KMS-11 (cell line): ENCODE results near the gene C12orf42.

Source experiments
- H2AFZ ChIP-seq: fragments of 200-600 bp; sonication (generic); 2 replicates; pipeline ENCODE4 v1.6.1; 2016; ENCODE audit warnings: antibody characterized with exemption, mixed run types, low read depth
- H3K27ac ChIP-seq: fragments of 200-600 bp; sonication (generic); 2 replicates; pipeline ENCODE4 v1.6.1; 2016; ENCODE audit warnings: mild to moderate bottlenecking, mixed run types
- H3K27me3 ChIP-seq: fragments of 200-600 bp; sonication (generic); 2 replicates; pipeline ENCODE4 v1.6.1; 2017; ENCODE audit warnings: mild to moderate bottlenecking, low read depth, mixed run types, moderate library complexity; ENCODE audit not compliant: insufficient read depth
- H3K36me3 ChIP-seq: fragments of 200-600 bp; sonication (generic); 2 replicates; pipeline ENCODE4 v1.6.1; 2017; ENCODE audit warnings: mild to moderate bottlenecking, mixed run types; ENCODE audit not compliant: insufficient read depth
- H3K4me1 ChIP-seq: fragments of 200-600 bp; sonication (generic); 2 replicates; pipeline ENCODE4 v1.6.1; 2016; ENCODE audit warnings: mild to moderate bottlenecking, low read depth, mixed run types; ENCODE audit not compliant: poor library complexity, severe bottlenecking
- H3K4me2 ChIP-seq: fragments of 200-600 bp; sonication (generic); 2 replicates; pipeline ENCODE4 v1.7.0; 2016; ENCODE audit warnings: mild to moderate bottlenecking, mixed run types
- H3K4me3 ChIP-seq: fragments of 200-600 bp; sonication (generic); IDR thresholded peaks from 2 replicates; pipeline ENCODE4 v1.6.1; 2017; ENCODE audit warnings: low read depth, low read length, mixed read lengths; ENCODE audit not compliant: insufficient read depth
- H3K79me2 ChIP-seq: fragments of 200-600 bp; sonication (generic); 2 replicates; pipeline ENCODE4 v1.6.1; 2016; ENCODE audit warnings: low read depth, mixed run types; ENCODE audit not compliant: insufficient read depth
- H3K9ac ChIP-seq: fragments of 200-600 bp; sonication (generic); 2 replicates; pipeline ENCODE4 v1.6.1; 2016; ENCODE audit warnings: mild to moderate bottlenecking, mixed run types
- H4K20me1 ChIP-seq: fragments of 200-600 bp; sonication (generic); 2 replicates; pipeline ENCODE4 v1.6.1; 2016; ENCODE audit warnings: mild to moderate bottlenecking, mixed run types; ENCODE audit not compliant: insufficient read depth
- CTCF ChIP-seq: fragments of 200-600 bp; sonication (generic); conservative IDR thresholded peaks from 2 replicates; pipeline ENCODE4 v1.6.1; 2017; ENCODE audit warnings: low read depth, mild to moderate bottlenecking, antibody characterized with exemption, low read length, moderate library complexity, mixed read lengths

The C12orf42 gene

GRCh38 chr12:103494734-103495468, 867 bp downstream of the C12orf42 start:
- Histone ChIP-seq H3K4me1 (no peaks in the 10 kb centered on the region), H3K4me2 (no peak overlapping the region), H3K27me3 (no peaks in the 10 kb centered on the region), H3K36me3 (no peaks in the 10 kb centered on the region), H3K9ac (no peak overlapping the region), H2AFZ (no peak overlapping the region), H3K79me2 (no peaks in the 10 kb centered on the region), H3K4me3 (no peak overlapping the region), H3K27ac (no peak overlapping the region), H4K20me1 (no peaks in the 10 kb centered on the region)
- no peak for TF ChIP-seq CTCF

GRCh38 chr12:103494051-103494733, 1.6 kb downstream of the C12orf42 start:
- H4K20me1 ChIP-seq, result no peaks in the 10 kb centered on the region
- H2AFZ ChIP-seq, result no peak overlapping the region
- H3K36me3 ChIP-seq, result no peaks in the 10 kb centered on the region
- no peak overlapping the region for H3K4me3 ChIP-seq
- TF ChIP-seq CTCF, result no peak
- no peaks in the 10 kb centered on the region for H3K4me1 ChIP-seq
- no peaks in the 10 kb centered on the region for H3K27me3 ChIP-seq
- H3K9ac ChIP-seq, result no peak overlapping the region
- H3K79me2 ChIP-seq, result no peaks in the 10 kb centered on the region
- H3K4me2 ChIP-seq, result no peak overlapping the region
- H3K27ac ChIP-seq, result no peak overlapping the region

DNA sequence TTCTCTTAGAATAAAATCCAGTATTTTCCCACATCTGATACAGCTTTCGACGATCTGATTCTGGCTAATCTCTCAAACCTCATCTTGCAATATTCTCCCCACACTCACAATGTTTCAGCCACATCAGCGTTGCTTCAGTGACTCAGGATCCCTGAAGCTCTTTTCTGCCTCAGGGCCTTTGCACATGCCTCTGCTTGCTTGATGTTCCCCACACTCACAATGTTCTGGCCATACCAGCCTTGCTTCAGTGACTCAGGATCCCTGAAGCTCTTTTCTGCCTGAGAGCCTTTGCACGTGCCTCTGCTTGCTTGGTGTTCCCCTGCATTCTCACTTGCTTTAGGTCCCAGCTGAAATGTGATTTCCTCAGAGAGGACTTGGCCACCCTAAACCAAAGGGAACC, 2.6 kb downstream of the C12orf42 start:
- Histone ChIP-seq H3K27ac (no peak overlapping the region), H3K36me3 (no peaks in the 10 kb centered on the region), H3K4me3 (no peak overlapping the region), H4K20me1 (no peaks in the 10 kb centered on the region), H3K9ac (no peak overlapping the region), H3K79me2 (no peaks in the 10 kb centered on the region), H3K4me1 (no peaks in the 10 kb centered on the region), H2AFZ (no peak overlapping the region), H3K4me2 (no peak overlapping the region), H3K27me3 (no peaks in the 10 kb centered on the region)
- no peak for TF ChIP-seq CTCF

GRCh38 chr12:103482365-103482764, 13.4 kb downstream of the C12orf42 start:
- Histone ChIP-seq H3K36me3 (no peaks in the 10 kb centered on the region), H3K4me2 (no peak overlapping the region), H3K4me3 (no peak overlapping the region), H2AFZ (no peak overlapping the region), H3K27ac (no peak overlapping the region), H3K4me1 (no peaks in the 10 kb centered on the region), H3K79me2 (no peaks in the 10 kb centered on the region), H3K9ac (no peak overlapping the region), H3K27me3 (no peaks in the 10 kb centered on the region), H4K20me1 (no peaks in the 10 kb centered on the region)
- no peak for TF ChIP-seq CTCF
